GM21515 (cell line): ENCODE results near the gene NDUFAF8.

Experiments used
- ATAC-seq: cut with Tn5 transposase; IDR thresholded peaks from one replicate; pipeline ENCODE4 v1.9.1; 2021; ENCODE audit not compliant: unreplicated experiment

Gene NDUFAF8

DNA sequence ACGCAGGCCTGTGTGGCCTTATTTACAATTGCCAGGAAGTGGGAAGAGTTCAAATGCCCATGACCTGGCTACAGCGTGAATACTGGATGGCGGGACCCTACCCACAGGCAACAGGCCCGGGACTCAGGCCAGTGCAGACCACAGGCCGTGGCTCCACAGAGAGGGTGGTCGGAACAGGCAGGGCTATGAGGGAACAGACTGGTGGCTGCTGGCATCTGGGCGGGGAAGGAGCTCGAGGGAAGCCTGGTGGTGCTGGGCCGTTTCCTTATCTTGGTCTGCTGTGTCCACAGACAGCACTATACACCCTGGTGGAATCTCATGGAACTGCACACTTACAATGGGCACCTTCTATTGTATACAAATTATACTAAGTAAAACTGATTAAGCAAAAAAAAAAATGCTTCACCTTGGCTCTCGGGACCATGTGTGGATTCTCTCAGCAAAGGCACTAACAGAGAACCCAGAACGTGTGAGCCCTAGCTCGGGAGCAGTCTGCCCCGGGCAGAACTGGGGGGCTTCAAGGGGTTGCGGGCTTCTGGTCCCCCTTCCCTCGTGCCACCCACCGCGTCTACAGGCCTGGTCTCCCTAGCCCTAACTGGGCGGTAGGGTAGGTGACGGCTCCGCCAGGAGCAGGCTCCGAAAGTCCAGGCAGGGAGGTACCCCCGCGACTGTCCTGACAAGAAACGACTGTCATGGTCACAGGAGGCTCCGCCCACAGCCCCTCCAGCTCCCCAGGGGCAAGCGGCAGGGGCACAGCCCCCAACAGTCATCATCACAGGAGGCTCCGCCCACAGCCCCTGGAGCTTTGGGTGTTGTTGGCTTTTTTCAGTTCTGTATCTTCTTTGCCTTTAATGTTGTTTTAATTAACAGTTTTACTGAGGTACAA is 38.2 kb upstream of the NDUFAF8 start:
- no peak for ATAC-seq

DNA sequence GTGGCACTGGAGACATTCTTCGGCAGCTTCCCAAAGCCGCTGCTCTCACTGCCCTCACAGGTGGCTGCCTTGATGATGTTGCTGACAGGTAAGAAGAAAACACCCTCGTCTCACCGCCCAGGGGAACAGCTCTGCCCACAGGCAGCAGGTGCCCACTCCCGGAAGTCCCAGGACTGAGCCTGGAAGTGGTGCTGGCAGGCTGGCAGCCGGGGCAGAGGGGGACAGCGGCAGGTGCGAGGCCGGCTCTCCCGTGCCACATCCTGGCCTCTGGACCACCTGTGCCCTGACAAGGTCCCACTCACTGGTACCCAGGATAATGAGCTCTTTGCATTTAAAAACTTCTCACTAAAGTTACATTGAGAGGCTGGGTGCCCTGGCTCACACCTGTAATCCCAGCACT is 36.8 kb upstream of the NDUFAF8 start:
- ATAC-seq: no peak

DNA sequence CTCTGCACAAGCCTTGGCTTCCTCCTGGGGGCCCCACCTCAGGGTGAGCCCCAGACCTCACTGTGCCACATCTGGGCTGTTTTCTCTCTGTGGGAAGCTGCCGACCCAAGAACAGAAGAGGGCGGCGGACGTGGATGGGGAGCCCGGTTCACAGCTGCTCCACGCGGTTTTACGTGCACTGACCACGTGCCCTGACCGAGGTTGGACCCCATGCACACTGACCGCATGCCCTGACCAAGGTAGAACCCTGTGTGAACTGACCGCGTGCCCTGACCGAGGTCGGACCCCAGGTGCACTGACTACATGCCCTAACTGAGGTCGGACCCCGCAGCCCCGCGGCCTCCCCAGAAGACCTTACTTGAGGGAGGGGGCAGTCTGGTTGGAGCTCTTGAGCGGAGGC is 36.0 kb upstream of the NDUFAF8 start:
- no peak for ATAC-seq

DNA sequence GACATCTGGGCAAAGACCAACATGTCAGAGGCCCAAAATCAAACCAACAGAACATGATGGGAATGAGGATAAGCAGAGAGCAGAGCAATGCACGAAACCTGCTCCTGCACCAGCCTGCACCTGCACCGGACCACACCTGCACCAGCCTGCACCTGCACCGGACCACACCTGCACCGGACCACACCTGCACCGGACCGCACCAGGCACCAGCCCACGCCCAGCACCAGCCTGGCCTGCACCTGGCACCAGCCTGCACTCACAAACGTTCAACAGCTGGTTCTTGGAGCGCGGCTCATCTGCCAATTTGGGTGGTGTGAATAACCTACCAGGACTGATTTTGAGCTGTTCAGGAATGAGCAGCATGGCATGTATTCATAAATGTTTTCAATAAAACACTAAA is 34.5 kb upstream of the NDUFAF8 start:
- no peak for ATAC-seq

DNA sequence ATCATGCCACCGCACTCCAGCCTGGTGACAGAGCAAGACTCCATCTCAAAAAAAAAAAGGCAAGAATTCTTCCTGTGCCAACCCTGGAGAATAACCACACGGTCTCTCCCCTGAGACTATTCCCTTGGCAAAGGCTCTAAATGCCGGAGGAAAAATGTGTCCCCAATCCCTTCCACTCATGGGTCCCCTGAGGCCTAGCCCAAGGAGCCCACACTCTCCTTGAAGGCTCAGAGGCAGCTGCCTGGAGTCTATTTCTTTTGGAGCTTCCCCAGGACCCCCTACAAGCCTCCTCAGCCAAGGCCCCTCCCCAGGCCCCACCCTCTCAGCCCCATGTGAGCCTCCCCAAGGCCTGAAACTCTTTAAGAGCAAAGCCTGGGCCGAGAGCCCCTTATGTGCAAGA is 33.0 kb upstream of the NDUFAF8 start:
- ATAC-seq: no peak

DNA sequence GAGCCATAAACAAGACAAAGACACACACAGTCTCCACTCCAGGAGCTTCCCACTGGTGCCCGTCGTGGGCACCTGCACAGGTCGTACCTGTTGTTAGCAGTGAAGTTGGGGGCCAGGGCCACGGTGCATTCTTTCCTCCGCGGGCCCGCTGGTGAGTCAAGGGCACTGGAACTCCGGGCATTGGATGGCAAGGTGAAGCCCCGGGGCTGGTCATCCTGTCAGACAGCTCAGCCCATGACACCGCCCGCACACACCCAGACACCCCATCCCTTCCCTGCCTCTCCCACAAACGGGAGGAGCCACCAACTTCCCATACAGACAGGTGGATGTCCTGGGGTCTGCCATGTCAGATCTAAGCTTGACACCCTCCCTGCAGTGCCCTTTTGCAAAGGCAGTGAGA is 32.5 kb upstream of the NDUFAF8 start:
- no peak for ATAC-seq

DNA sequence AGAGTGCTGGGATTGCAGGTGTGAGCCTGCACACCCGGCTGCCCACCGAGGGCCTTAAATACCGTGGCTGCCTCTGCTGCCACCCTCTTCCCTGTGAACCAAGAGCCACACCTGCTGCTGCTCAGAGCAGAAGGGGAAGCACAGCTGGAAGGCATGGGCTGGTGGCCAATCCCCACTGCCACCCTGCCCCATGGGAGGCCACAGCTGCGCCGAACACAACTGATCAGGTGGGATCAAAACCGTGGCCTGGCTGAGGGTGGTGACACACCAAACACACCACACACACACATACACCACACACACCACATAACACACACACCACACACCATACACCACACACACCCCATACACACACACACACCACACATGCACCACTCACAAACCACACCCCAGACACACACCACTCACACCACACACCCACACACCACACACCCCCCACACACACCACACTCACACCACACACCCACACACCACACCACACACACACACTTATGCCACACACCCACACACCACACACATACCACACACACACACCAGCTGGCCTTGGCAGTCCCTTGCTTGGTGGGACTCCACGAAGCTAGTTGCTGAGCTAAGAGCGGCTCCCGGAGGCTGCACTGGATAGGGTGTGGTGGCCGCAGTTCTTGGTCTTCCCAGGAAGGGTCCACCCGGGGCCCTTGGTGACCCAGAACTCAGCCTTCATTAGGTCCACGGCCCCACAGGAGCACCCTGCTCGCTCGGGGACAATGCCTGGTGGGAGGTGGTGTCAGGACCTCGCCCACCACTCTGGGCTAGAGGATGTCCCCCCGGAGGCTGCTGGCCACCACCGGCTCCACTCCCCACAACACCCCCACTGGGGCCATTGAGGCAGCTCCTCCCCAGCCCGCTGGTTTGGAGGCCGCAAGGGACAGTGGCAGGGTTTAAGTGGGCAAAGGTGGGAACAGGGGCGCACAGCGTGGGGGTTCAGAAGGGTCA is 31.2 kb upstream of the NDUFAF8 start:
- no peak for ATAC-seq

DNA sequence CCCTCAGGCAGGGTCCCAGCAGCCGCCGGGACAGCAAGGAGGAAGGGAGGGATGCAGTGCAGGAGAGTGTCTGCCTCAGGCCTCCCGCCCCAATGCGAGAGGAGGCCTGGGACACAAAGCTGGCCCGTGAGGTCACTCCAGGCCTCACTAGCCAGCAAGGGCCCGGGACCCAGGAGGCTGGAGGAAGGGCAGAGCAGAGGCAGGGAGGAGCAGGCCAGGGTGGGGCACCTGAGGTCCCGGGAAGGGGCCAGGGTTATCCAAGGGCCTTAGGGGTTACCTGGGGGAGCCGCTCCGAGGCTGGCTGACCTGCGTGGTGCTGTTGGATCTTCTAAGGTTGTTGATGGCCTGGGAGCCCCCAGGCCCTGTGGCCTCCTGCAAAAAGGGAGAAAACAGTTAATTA is 30.5 kb upstream of the NDUFAF8 start:
- no peak for ATAC-seq

DNA sequence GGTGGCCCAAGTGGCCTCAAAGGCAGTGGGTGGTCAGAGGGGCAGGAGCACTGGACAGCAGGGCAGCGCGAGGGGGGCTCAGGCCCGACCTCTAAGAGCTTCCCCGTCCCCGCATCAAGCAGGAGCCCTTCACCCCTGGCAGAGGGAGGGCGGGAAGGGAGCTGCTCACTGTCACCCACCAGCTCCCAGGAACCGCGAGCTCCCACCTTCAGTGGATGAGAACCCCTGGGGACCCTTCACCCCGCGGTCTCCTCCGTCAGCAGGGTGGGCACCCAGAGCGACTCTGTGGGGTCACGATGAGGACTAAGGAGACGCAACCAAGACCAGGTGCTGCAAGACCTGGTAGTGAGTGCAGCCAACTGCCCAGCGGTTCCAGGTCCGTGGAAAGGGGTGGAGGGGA is 30.0 kb upstream of the NDUFAF8 start:
- ATAC-seq: no peak

DNA sequence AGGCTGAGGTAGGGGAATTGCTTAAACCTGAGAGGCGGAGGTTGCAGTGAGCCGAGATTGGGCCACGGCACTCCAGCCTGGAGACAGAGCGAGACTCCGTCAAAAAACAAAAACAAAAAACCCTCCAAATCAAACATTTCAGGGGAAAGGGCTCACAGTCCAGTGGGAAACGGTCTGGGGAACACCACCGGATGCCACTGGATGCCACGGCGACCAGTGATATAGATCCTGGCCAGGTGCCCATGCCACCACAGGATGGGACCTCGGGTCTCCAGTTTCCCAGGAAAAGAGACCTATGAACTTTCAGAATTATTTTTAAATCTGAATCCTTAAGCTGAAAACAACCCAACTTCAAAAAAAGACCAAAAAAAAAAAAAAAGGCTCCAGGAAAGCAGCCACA is 28.7 kb upstream of the NDUFAF8 start:
- ATAC-seq: no peak

DNA sequence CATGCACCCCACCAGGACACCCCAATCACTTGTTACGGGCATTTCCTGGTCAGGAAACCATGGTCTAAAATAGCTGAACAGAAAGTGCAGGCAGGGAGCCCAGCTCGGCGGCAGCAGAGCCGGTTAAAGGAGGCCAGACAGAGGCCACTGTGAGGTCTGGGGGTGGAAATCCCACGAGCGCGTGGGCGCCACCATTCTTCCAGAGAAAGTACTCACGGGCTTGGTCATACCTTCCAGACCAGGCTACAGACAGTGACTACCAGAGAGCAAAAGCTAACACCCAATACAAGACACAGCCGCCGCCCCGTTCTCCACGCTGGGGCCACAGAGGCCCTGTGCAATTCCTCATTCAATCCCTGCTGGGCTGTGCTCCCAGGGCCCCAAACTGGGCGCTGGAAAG is 28.2 kb upstream of the NDUFAF8 start:
- no peak for ATAC-seq

DNA sequence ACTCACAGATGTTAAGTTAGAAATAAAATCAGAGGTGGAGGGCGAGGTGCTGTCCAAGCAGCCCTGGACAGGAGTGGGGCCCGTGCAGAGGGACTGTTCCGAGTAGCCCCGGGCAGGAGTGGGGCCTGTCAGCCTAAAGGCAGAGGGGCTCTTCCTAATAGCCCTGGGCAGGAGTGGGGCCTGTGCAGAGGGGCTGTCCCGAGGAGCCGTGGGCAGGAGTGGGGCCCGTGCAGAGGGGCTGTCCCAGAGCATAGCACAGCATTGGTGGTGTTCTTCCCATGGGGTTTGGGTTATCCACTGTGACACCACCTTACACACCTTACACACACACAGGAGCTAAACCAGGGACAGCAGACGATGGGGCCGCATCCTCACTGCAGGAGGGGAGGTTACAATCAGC is 26.8 kb upstream of the NDUFAF8 start:
- ATAC-seq: no peak

DNA sequence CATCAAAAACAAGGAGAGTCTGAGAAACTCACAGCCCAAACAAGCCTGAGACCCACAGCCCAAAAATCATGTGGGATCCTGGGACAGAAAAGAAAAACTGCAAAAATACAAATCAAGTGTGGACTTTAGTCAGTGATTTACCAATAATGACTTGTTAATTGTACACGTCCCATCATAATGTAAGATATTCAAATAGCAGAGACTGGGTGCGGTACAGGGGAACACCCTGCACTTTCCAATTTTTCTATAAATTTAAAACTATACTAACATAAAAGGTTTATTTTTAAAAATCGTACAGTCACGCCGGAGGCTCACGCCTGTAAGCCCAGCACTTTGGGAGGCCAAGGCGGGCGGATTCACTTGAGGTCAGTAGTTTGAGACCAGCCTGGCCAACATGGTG is 25.1 kb upstream of the NDUFAF8 start:
- no peak for ATAC-seq

DNA sequence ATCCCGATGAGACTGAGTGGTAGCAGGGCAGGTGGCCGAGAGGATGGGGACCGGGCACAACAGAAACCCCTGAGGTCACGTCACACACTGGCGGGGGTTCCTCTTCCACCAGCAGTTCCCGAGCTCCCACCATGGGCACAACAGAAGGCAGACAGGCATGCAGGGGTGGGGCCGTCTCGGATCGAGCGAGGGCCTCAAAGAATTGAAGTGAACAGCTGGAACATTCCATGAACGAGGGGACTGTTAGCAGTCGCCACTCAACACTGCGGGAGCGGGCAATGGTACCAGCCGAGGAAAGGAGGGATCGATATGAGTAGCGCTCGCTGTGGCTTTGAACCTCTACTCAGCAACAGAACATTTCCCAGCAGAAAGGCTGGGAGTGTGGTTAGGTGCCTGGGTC is 21.6 kb upstream of the NDUFAF8 start:
- no peak for ATAC-seq

DNA sequence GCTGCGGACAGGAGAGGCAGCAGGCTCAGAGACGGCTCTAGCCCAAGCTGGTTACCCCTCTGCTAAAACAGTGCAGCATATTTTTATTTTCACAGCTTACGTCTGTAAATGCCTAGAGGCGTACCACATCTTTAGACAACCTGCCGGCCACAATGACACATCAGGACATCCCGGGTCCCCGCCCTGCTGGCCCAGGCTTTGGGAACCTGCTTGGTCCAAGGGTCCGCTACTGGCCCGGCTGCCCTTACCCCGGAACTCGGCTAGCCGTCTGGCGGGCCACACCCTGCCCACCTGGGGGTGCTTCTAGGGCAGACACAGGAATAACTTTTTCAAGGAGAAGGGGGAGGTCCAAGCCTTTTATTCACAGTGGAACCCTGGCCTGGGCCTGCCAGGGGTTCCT is 20.7 kb upstream of the NDUFAF8 start:
- ATAC-seq: no peak

DNA sequence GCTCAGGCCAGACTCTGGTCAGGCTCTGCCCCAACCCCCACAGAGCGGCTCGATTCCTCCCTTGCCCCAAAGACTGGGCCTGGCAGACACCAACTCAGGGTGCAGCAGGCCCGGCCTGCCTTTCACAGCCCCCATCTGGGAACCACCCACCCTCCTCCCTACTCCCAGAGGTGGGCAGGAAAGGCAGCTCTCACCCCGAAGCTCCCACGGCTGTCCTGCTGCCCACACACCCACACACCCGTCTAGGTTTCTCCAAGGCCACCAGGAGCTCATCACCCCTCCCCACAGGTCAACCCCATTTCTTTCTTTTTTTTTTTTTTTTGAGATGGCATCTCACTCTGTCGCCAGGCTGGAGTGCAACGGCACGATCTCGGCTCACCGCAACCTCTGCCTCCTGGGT is 20.1 kb upstream of the NDUFAF8 start:
- ATAC-seq: no peak

DNA sequence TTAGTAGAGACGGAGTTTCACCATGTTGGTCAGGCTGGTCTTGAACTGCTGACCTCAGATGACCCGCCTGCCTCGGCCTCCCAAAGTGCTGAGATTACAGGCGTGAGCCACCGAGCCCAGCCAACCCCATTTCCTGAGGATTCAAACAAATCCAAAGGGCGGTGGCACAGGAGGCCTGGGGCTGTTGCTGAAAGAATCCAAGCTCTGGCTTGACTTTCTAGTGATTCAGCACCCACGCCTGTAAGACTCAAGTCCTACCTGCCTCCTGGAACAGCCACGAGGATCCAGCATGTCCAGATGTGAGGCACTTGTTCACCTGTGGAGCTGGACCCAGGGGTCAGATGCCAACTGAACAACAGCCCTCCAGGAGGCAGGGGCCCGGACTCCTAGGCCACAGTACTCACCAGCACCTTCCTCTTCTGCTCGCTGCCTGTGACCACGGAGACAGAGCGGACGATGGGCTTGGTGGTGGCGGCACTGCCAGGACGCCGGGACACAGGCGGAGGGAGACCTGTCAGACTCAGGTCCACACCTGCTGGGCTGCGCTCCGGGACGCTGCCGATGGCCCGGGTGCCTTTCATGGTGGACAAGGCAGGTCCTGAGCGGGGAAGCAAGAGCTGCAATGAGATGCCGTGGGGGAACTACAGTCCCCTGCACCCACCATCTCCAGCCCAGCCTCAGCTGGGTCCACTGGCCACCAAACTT is 19.5 kb upstream of the NDUFAF8 start:
- ATAC-seq: no peak

DNA sequence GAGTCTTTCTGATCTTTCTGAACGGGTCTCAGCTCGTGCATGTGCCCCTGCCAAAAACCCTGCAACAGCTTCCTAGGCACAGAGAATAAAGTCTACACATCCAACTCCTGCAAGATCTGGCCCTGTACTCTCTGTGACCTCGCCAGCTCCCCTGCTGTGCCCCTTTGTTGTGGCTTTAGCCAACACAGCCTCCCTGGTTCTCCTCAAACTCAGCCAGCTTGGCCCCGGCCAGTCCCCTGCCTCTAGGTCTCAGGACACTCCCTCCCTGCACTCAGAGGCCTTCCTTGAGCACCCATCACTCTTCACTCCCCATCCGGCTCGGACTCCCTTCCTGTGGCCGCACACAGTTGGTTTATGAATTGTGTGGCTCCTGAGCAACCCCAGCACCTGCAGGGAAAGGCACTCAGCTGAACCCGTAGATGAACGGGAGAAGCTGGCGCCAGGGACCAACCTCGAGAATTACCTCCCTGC is 17.7 kb upstream of the NDUFAF8 start:
- ATAC-seq: no peak

DNA sequence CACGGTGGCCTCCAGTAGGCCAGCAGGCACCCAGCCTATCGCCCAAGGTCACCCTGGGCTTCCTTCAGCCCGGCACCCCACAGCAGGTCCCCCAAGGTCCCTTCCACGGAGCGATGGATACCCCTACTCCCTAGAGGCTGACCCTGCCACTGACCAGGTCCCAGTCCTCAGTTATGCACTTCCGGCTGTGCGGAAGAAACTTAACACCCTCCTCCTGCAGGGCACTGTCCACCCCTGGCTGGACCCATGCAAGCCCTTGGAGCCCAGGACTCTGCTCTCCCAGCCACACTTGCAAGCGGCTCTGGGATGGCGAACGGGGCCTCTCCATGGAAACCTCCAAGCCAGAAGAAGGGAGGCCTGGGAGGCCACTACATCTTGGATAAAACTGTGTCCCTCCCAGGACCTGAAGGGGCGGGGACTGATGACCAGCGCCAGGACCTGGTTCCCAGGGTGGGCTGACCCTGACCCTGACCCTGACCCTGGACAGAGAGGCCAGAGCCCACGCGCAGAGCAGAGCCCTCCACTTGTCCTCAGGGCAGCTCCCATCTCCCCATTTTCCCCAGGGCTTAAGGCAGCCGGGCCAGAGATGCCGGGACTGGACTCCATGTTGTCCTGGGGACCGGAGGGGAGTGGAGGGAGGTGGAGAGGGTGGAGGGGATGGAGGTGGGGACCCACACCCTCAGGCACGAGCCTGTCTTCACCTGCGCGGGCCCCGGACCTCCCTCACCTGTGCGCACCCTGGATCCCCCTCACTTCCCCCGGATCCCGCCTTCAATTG is 17.1 kb upstream of the NDUFAF8 start:
- ATAC-seq: no peak

DNA sequence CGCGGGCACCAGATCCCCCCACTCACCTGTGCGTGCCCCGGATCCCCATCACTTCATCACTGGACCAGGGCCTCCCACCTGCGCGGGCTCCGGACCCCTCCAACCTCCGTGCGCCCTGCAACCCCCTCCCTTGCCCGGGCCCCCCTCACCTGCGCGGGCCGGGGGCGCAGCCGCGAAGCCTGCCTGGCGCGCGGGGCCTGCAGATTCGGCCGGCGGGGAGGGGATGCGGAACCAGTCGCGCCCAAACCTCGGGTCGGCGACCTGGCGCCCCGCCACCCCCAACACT is 16.6 kb upstream of the NDUFAF8 start:
- no peak for ATAC-seq
